ENCODE results near the gene SWI5.

DNA sequence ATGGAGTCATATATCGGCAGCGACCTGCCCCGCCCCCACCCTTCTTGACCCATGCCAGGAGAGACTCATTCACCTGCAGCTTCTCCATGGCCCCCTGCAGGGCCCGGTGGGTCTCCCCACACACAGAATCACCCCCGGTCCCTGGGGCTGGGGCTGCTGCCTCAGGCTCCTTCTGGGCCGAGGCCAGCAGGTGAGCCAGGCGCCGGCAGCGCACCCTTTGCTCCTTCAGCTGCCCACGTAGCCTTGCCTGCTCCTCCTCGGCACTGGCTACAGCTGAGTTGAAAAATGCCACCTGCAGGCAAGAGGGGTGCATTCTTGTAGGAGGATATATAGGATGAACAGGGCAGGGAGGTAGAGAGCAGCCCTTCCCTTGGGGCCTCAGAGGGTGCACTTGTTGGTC is 18.2 kb upstream of the SWI5 start:
- TF ChIP-seq GATA2 (IDR thresholded peaks at IDR 0.05; ENCODE audit: low read depth, low read length) (no peak), GATA3 (IDR thresholded peaks at IDR 0.05; ENCODE audit: low read depth, low read length) (no peak)

Measured in SH-SY5Y (cell line).